ENCODE measurements around the gene BCAS1.

The BCAS1 gene

DNA sequence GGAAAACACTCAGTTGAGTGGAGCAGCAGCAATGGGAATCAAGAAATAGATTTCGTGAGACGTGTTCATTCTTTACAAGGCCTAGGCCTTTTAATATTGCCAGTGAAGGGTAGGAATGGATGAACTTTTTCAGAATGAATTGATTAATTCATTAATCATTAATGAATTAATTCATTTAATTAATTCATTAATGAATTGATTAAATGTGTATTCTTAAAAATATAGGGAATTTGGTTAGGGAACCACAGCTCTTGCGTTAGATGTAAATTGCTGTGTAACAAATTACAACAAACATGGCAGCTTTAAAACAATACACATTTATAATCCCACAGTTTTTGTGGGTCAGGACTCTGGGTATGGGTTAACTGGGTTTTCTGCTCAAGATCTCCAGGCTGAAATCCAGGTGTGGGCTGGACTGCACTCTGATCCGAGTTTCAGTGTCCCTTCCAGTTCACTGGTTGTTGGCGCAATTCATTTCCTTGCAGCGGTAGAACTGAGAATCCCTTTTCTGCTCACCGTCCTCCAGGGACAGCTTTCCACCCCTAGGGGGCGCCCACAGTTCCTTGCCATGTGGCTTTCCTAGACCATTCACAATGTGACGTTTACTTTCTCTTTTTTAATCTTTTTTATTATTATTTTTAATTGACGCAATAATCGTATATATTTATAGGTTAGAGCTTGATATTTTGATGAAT, 32.8 kb upstream of the BCAS1 start:
- peak; percentile 74 for DNase-seq

GRCh38 chr20:54102543-54102942, 32.1 kb upstream of the BCAS1 start:
- DNase-seq: no peak

- DNase-seq: no peak
Observed at GRCh38 chr20:54100563-54100962, 30.2 kb upstream of the BCAS1 start.

- DNase-seq: no peak
Observed at GRCh38 chr20:54099894-54100293, 29.5 kb upstream of the BCAS1 start.

DNA sequence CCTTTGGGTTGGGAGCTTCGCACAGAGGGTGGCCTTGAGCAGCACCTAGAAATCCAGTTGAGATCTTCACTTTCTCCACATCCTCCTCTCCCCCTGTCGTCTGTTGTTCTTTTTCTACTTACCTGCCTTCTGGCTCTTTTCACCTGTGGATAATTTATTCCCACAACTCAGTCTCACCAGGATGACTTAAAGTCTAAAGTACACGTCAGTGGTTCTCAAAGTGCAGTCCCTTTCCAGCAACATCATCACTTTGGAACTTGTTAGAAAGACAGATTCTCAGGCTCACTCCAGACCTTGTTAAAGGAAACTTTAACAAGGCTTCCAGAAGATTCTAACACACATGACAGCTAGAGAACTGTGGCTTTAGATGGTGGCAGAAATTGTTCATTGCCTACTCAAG, 27.7 kb upstream of the BCAS1 start:
- no peak for DNase-seq

DNA sequence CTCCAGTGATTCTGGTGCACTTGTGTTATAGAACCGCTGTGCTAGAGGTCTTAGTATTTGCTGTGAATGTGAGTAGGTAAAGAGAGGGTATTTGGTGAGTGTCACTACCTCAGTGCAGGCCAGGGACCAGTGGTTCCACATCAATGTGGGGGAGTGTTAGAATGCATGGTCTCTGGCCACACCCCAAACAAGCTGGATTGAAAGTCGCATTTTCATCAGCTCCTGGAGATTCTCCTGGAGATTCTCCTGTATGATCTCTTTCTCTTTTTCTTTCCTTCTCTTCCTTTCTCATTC, 26.8 kb upstream of the BCAS1 start:
- no peak for DNase-seq

DNA sequence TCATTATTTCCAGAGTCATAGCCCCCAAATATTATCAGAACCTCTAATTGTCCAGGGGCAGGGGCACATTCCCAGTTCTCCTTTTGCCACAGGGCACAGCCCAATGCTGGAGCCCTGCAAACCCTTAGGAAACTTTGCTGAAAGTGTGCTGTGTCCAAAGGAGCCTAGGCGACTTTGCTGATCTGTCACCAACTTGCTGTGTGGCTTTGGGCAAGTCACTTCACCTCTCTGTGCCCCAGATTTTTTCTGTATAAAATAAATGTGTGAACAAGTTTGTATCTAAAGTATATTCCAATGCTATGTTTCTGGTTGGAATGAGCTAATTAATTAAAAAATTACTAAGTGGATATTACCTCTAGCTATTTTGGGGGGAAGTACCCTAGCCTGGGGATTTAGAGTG, 25.4 kb upstream of the BCAS1 start:
- no peak for DNase-seq

GRCh38 chr20:54094268-54094580, 23.8 kb upstream of the BCAS1 start:
- no peak for DNase-seq

- DNase-seq: no peak
Observed at GRCh38 chr20:54093423-54094267, 23.3 kb upstream of the BCAS1 start.

GRCh38 chr20:54092021-54092420, 21.6 kb upstream of the BCAS1 start:
- DNase-seq: no peak

- DNase-seq: no peak
Observed at GRCh38 chr20:54091120-54091480, 20.7 kb upstream of the BCAS1 start.

GRCh38 chr20:54090230-54091119, 20.1 kb upstream of the BCAS1 start:
- no peak for DNase-seq

- DNase-seq: no peak
Observed at GRCh38 chr20:54088430-54088829, 18.0 kb upstream of the BCAS1 start.

GRCh38 chr20:54086507-54087039, 16.2 kb upstream of the BCAS1 start:
- DNase-seq: no peak

DNA sequence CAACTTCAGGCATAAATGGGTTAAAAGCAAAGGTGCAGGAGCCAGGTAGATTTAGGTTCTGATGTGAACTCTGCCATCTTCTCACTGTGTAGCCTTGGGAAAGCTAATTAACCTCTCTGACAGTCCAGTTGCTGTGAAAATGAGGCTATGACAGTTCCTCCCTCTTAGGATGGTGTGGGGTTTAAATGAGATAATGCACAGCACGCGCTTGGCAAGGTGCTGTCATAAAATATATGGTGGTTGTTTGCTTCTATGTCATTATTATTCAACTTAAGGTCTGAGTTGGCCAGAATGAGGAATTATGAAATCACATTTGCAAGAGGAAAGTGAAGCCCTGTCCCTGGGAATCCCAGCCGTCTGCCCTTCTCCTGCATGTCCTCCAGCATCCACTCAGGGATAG, 15.5 kb upstream of the BCAS1 start:
- DNase-seq: no peak

- no peak for DNase-seq
Observed at GRCh38 chr20:54085425-54085824, 15.0 kb upstream of the BCAS1 start.

DNA sequence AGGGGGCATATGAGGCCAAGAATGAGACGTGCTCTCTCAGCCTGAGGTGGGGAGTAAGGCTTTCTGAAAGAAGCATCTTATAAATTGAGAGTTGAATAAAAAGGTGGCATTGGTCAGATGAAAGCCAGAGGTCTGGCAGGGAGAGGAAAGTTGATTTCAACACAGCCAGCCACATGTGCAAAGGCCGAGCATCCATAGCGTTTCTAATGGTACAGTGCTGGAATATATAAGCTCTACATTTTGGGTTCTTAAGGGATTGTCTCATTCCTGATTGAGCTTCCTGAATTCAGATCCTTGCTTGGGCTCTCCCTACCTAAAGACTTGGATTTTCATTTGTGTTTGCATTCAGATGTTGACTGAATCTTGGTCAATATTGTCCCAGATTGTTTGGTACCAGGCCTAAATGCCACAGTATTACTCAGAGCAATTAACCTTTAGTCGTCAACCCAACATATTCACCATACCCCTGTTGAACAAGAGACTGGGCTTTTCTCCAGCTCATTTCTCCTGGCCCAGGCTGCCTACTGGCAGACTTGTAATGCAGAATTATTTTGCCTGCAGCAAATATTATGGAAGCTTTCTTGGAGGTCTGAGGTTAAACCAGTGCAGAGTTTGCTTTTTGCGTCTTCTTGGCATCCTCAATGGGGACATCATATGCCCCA, 14.5 kb upstream of the BCAS1 start:
- no peak for DNase-seq

DNA sequence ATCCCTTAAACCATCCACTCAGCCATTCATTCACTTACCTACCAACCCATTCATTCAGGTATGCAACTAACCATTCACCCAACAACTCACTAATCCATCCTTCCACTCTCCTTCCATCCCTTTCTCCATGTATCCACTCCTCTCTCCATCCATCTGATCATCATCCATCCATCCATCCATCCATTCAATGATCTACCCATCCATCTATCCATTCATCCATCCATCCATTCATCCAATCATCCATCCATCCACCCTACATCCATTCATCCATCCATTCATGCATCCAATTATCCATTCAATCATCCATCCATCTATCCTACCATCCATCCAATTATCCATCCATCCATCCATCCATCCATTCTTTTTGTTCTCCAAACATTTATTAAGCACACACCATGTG, 13.8 kb upstream of the BCAS1 start:
- DNase-seq: no peak

GRCh38 chr20:54083459-54083858, 13.1 kb upstream of the BCAS1 start:
- no peak for DNase-seq

- no peak for DNase-seq
Observed at GRCh38 chr20:54082100-54082499, 11.7 kb upstream of the BCAS1 start.

- no peak for DNase-seq
Observed at GRCh38 chr20:54079652-54080051, 9.3 kb upstream of the BCAS1 start.

- DNase-seq: no peak
Observed at GRCh38 chr20:54078296-54078984, 8.0 kb upstream of the BCAS1 start.

DNA sequence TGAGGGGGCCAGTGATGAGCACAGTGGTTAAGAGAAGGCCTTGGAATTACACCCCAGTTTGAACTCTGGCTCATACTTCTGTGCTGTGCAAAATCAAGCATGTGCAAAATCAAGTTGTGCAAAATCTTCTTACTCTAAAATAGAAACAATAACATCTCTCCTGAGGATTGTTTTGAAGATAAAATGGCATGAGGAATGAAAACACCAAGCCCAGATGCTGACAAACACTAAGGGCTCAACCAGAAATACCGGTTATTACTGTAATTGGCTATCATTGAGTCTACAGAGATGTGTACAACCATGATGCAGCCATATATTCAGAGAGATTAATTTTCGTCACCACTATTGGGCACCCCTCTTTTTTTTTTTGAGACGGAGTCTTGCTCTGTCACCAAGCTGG, 5.9 kb upstream of the BCAS1 start:
- DNase-seq: no peak
